Sigmoid colon (tissue), 7 donors: ENCODE data around the gene SKI. TPM values are rescaled to one million over a fixed set of nuclear protein-coding genes. Genes with fewer than 3 reads are reported as not detected.

Source experiments
- DNase-seq: peaks from one replicate; pipeline ENCODE4 v3.0.0-alpha.2; 2019
- H3K27ac ChIP-seq, 4 donors: fragments of 200-600 bp; sonication (generic); one replicate each; pipeline ENCODE4 v1.5.1; 2016 to 2019; ENCODE audit warnings: mild to moderate bottlenecking in 1 of 4
- H3K27me3 ChIP-seq, 3 donors: fragments of 200-600 bp; sonication (generic); one replicate each; pipeline ENCODE4 v1.5.1; 2019; ENCODE audit warnings: mild to moderate bottlenecking in 1 of 3
- H3K36me3 ChIP-seq, 4 donors: fragments of 200-600 bp; sonication (generic); one replicate each; pipeline ENCODE4 v1.5.1; 2016 to 2019
- H3K4me1 ChIP-seq, 4 donors: fragments of 200-600 bp; sonication (generic); one replicate each; pipeline ENCODE4 v1.5.1; 2017 to 2019
- H3K4me3 ChIP-seq, 4 donors: fragments of 200-600 bp; sonication (generic); one replicate each; pipeline ENCODE4 v1.5.1; 2017 to 2019; ENCODE audit warnings: mild to moderate bottlenecking in 2 of 4, moderate library complexity in 1 of 4
- H3K9me3 ChIP-seq, 4 donors: fragments of 200-600 bp in 3 of 4; sonication (generic) in 3 of 4; one replicate each; pipeline versions ENCODE4 v1.5.1 to v1.6.1; 2013 to 2019
- CTCF ChIP-seq, 4 experiments: fragments of 450-650 bp in 3 of 4; fragments of 200-600 bp in 1 of 4; IDR thresholded peaks; one replicate each; pipeline ENCODE4 v1.5.1; 2016 to 2019; ENCODE audit warnings: antibody characterized with exemption in 4 of 4, mild to moderate bottlenecking in 3 of 4, moderate library complexity in 2 of 4
- EP300 ChIP-seq, 4 donors: sonication (generic); formaldehyde crosslinking; IDR thresholded peaks; one replicate each; pipeline ENCODE4 v1.6.1; 2017; ENCODE audit warnings: antibody characterized with exemption in 4 of 4
- POLR2A ChIP-seq, 2 donors: fragments of 450-650 bp; IDR thresholded peaks; one replicate each; pipeline ENCODE4 v1.6.1; 2016; ENCODE audit warnings: antibody characterized with exemption in 2 of 2, mild to moderate bottlenecking in 2 of 2, moderate library complexity in 2 of 2
- POLR2AphosphoS5 ChIP-seq, 4 donors: sonication (generic); formaldehyde crosslinking; IDR thresholded peaks; one replicate each; pipeline ENCODE4 v1.6.1; 2017; ENCODE audit warnings: antibody characterized with exemption in 4 of 4
- WGBS, 2 donors: extraction: QIAGEN DNeasy Blood & Tissue Kit; methylation state at CpG; one replicate each; pipeline ENCODE4 v1.1.7; 2013; 5-methylcytosine and 5-hydroxymethylcytosine counted together
- intact Hi-C: fragments of 100-400 bp; cut with DNase I; formaldehyde crosslinking; loops from one replicate; pipeline ENCODE4 v1.15.1; 2023
- polyA plus RNA-seq, 3 donors: library from polyadenylated mRNA; stranded (reverse); fragments of 200-250 nt; gene quantifications; one replicate each; pipeline ENCODE4 v1.2.3, GENCODE V29; 2013
- total RNA-seq, 4 donors: library from RNA; depleted of rRNA; stranded (reverse); fragments of >200 nt; gene quantifications; one replicate each; pipeline ENCODE4 v1.1.0, GENCODE V29; 2016
- donor health status: healthy with polysubstance abuse.
- donor health status: Bipolar disorder and iron deficiency.
- donor health status: healthy.

Gene SKI
- total and polyA plus RNA-seq, 7 donors = 5.8 to 50.4 (median 19.3) TPM

- TF ChIP-seq POLR2AphosphoS5 (IDR thresholded peaks at IDR 0.05) = peak in 1 of 4 donors; percentile 22
- no peak for TF ChIP-seq CTCF (IDR thresholded peaks at IDR 0.05)
These were observed 2.0 kb downstream of the SKI start for GRCh38 chr1:2229911-2230731.

GRCh38 chr1:2230781-2231531 lies 2.8 kb downstream of the SKI start:
- Histone ChIP-seq H3K4me3 (peak overlapping the region; percentile 58 to 78 (median 62)), H3K36me3 (no peaks in the 10 kb centered on the region), H3K27ac (peak overlapping the region; percentile 87 to 92 (median 90)), H3K4me1 (peaks cover 0 to 77% (median 72%) of the 10 kb centered on the region in 4 donors), H3K27me3 (no peaks in the 10 kb centered on the region), H3K9me3 (no peaks in the 10 kb centered on the region)
- no peak for TF ChIP-seq CTCF (IDR thresholded peaks at IDR 0.05)
- no peak for TF ChIP-seq POLR2AphosphoS5 (IDR thresholded peaks at IDR 0.05)
- TF ChIP-seq EP300 (IDR thresholded peaks at IDR 0.05) = no peak
- no peak for TF ChIP-seq POLR2A (IDR thresholded peaks at IDR 0.05)
- 13 to 25% methylated on average over 30 of the region's 30 CpGs for WGBS, 2 donors
- no peak for DNase-seq
- intact Hi-C loops = loop anchor here (2.0 kb wide), 2 partner anchors 40 to 84 kb away; no protein-coding TSS in a partner anchor

More at GRCh38 chr1:2229911-2230731, 2.0 kb downstream of the SKI start:
- Histone ChIP-seq H3K4me1 (peaks cover 0 to 68% (median 64%) of the 10 kb centered on the region in 4 donors), H3K4me3 (peak overlapping the region; percentile 58 to 78 (median 62)), H3K27ac (peak overlapping the region; percentile 87 to 92 (median 90)), H3K27me3 (no peaks in the 10 kb centered on the region), H3K36me3 (no peaks in the 10 kb centered on the region), H3K9me3 (no peaks in the 10 kb centered on the region)
- intact Hi-C loops = loop anchor here (2.0 kb wide), 2 partner anchors 39 to 85 kb away; no protein-coding TSS in a partner anchor
- DNase-seq = no peak
- 21 to 40% methylated on average over 32 of the region's 32 CpGs for WGBS, 2 donors

GRCh38 chr1:2231532-2232254 lies 3.6 kb downstream of the SKI start:
- H3K4me3 ChIP-seq = peak overlapping the region; percentile 58 to 78 (median 62)
- TF ChIP-seq CTCF (IDR thresholded peaks at IDR 0.05) (no peak), POLR2AphosphoS5 (IDR thresholded peaks at IDR 0.05) (peak; percentile 35 to 71 (median 46))
- H3K27me3 ChIP-seq = no peaks in the 10 kb centered on the region
- DNase-seq = peak; percentile 95
- WGBS, 2 donors = 36 to 46% methylated on average over 26 of the region's 26 CpGs
- intact Hi-C loops = loop anchor here (2.0 kb wide), 2 partner anchors 41 to 83 kb away; no protein-coding TSS in a partner anchor
- H3K36me3 ChIP-seq = no peaks in the 10 kb centered on the region
- no peaks in the 10 kb centered on the region for H3K9me3 ChIP-seq
- H3K27ac ChIP-seq = peak overlapping the region; percentile 87 to 92 (median 90)
- H3K4me1 ChIP-seq = peaks cover 0 to 78% (median 74%) of the 10 kb centered on the region in 4 donors

GRCh38 chr1:2232255-2232915 lies 4.3 kb downstream of the SKI start:
- TF ChIP-seq EP300 (IDR thresholded peaks at IDR 0.05) (no peak), POLR2A (IDR thresholded peaks at IDR 0.05) (no peak), POLR2AphosphoS5 (IDR thresholded peaks at IDR 0.05) (no peak), CTCF (IDR thresholded peaks at IDR 0.05) (no peak)
- Histone ChIP-seq H3K36me3 (no peaks in the 10 kb centered on the region), H3K27me3 (no peaks in the 10 kb centered on the region), H3K4me1 (peaks cover 0 to 82% (median 79%) of the 10 kb centered on the region in 4 donors), H3K9me3 (no peaks in the 10 kb centered on the region), H3K4me3 (peak overlapping the region; percentile 58 to 78 (median 62)), H3K27ac (peak overlapping the region; percentile 87 to 92 (median 90))
- intact Hi-C loops = no loop called here
- WGBS, 2 donors = 60 to 63% methylated on average over 17 of the region's 17 CpGs
- no peak for DNase-seq
